DND-41 (cell line): ENCODE data around the gene SVIL.

Experiments used
- CTCF ChIP-seq: IDR thresholded peaks from 2 replicates; pipeline ENCODE4 v1.5.1; 2012; ENCODE audit warnings: borderline replicate concordance, low read length, moderate library complexity, mild to moderate bottlenecking; ENCODE audit not compliant: poor library complexity, severe bottlenecking; ENCODE audit errors: extremely low read depth
- EZH2 ChIP-seq: IDR thresholded peaks from 3 replicates; pipeline ENCODE4 v1.6.1; 2012; ENCODE audit warnings: borderline replicate concordance, low read depth, mild to moderate bottlenecking, moderate library complexity, low read length, inconsistent platforms; ENCODE audit not compliant: severe bottlenecking

GRCh38 chr10:29470843-29471543 is 163.8 kb downstream of the SVIL start:
- TF ChIP-seq CTCF (no peak), EZH2 (no peak)
